ENCODE results near the gene NKD1.

DNA sequence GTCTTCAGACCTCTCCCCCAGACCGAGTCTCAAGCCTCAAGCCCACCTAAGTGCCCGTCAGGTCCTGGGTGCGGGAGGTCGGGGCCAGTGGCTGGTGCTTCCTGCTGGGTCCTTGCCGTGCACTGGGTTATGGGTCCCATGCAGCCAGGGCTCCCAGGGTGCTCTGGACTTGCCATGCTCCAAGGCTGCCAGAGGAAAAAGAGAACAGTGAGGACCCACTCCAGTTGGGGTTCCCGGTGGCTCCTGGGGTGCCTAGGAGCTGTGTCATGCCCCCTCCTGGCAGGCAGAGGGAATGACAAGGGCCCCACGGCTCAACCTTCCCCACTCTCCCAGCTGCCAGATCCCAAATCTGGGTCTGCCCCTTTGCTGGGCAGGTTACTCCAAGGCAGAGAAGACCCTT is 129.2 kb downstream of the NKD1 start:
- no peak for TF ChIP-seq POLR2AphosphoS5 (IDR thresholded peaks at IDR 0.05; ENCODE audit: low read depth, low read length)
- TF ChIP-seq, protein P1, sequence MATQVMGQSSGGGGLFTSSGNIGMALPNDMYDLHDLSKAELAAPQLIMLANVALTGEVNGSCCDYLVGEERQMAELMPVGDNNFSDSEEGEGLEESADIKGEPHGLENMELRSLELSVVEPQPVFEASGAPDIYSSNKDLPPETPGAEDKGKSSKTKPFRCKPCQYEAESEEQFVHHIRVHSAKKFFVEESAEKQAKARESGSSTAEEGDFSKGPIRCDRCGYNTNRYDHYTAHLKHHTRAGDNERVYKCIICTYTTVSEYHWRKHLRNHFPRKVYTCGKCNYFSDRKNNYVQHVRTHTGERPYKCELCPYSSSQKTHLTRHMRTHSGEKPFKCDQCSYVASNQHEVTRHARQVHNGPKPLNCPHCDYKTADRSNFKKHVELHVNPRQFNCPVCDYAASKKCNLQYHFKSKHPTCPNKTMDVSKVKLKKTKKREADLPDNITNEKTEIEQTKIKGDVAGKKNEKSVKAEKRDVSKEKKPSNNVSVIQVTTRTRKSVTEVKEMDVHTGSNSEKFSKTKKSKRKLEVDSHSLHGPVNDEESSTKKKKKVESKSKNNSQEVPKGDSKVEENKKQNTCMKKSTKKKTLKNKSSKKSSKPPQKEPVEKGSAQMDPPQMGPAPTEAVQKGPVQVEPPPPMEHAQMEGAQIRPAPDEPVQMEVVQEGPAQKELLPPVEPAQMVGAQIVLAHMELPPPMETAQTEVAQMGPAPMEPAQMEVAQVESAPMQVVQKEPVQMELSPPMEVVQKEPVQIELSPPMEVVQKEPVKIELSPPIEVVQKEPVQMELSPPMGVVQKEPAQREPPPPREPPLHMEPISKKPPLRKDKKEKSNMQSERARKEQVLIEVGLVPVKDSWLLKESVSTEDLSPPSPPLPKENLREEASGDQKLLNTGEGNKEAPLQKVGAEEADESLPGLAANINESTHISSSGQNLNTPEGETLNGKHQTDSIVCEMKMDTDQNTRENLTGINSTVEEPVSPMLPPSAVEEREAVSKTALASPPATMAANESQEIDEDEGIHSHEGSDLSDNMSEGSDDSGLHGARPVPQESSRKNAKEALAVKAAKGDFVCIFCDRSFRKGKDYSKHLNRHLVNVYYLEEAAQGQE (IDR thresholded peaks at IDR 0.05; ENCODE audit: insufficient read depth in 1 of 2, low read depth in 2 of 2, low read length in 2 of 2): no peak
- no peak for TF ChIP-seq SIN3A (IDR thresholded peaks at IDR 0.05; ENCODE audit: borderline replicate concordance, insufficient read depth, low read length)
- TF ChIP-seq TAF1 (IDR thresholded peaks at IDR 0.05; ENCODE audit: borderline replicate concordance, insufficient read depth, low read length): no peak
- TF ChIP-seq FOXP2 (optimal IDR thresholded peaks at IDR 0.05; ENCODE audit: borderline replicate concordance, extremely low read depth, extremely low read length, insufficient read depth): no peak
